Right forelimb (tissue), 1 donor: ENCODE measurements around the gene SLC2A2.

Experiments
- DNase-seq: peaks from one replicate; pipeline ENCODE4 v3.0.0-alpha.2; 2018

The SLC2A2 gene

GRCh38 chr3:171026597-171027293, at the start of gene SLC2A2:
Gene SLC2A2 (minus strand): TSS chr3:171026720. CDS start chr3:171026670, 50 bp downstream.
- DNase-seq: no peak

DNA sequence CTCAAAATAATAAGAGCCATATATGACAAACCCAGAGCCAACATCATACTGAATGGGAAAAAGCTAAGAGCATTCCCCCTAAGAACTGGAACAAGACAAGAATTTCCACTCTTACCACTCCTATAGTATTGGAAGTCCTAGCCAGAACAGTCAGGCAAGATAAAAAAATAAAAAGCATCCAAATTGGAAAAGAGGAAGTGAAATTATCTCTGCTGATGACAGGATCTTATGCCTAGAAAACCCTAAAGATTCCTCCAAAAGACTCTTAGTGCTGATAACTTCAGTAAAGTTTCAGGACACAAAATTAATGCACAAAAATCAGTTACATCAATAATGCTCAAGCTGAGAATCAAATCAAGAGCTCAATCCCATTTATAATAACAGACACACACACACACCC, 45.9 kb upstream of the SLC2A2 start:
- no peak for DNase-seq

DNA sequence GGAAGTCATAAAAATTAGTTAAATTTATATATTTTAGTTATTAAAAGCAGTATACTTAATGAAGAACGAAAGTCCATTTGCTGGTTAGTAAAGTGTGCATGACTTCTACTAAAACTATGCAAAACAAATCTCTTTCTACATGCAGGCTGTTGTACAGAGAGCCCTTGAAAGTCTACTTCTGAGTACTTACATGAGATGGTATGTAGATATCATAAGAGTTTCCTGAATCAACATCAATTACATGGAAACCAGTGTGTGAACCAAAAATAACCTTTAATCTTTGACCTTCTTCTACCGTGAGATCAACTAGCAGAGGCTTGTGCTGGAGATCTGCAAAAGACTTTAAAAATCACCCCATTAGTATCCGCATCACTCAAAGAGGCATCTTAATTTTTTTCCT, 42.1 kb upstream of the SLC2A2 start:
- DNase-seq: no peak

- DNase-seq: no peak
Observed at GRCh38 chr3:171066206-171066605, 39.7 kb upstream of the SLC2A2 start.

- no peak for DNase-seq
Observed at GRCh38 chr3:171065732-171066131, 39.2 kb upstream of the SLC2A2 start.

- DNase-seq: no peak
Observed at GRCh38 chr3:171064461-171064860, 37.9 kb upstream of the SLC2A2 start.

DNA sequence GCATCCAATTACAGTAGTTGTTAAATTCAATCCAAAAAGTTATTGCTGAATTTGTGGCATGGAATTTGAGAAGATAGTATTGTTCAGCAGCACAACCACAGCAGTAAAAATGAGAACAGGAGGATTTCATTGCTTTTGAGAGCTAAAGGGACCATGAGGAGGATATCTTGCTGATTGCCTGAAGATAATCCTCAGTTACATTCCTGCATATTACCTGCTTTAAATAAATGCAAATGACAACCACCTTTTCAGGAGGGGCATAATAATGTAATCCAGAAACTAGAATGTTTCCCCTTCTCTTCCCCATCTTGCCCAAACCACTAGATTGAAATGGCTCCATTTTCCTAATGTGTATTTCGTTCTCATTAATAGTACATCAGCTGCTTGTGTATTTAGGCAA, 35.2 kb upstream of the SLC2A2 start:
- DNase-seq: no peak

DNA sequence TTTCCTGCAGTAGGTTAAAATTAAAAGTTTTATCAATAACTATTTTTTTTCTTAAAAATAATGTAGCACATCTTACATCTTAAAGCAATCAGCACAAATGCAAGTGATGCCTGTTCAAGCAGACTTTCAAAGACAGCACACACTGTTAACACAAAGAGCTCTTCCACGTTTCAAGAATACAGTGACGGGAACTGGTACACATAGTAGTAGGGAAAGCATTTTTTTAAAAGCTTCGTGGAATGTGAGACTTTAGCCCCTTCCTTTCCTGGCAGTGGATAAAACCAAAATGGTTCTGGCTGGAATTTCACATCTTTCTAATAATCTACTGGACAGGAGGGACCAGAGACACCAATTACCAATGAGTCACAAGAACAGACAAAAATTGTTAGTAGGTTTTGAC, 33.5 kb upstream of the SLC2A2 start:
- no peak for DNase-seq

DNA sequence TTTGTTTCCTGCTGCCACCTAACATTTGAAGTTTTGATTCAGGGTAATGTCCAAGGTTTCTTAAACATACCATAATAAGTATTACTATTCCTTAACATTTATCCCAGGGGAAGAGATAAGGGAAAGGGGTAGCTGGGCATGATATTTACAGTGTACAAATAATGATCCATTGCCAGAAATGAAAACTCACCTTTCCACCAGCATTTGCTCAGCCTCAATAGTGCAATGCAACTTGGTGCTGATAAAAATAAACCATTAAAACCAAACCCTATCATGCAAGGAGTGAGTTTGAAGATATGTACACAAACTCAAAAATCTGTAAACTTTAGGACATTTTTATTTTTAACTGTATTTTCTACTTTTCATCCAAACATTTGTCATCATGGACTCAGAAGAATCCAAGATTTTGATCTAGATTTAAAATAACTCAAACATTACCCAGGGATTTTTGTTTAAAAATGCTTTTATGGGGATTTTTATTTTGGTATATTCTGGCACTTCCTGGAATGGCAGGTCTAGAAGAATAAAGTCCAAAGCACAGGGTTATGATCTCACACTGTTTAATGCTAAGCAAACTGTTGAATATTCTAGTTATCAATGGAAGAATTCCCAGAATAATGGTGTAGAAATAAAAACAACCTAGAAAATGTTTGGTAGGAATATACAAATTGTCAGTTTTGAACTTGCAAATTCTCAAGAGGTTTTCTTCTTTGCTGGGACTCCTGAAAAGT, 32.5 kb upstream of the SLC2A2 start:
- DNase-seq: no peak

GRCh38 chr3:171058058-171058457, 31.5 kb upstream of the SLC2A2 start:
- no peak for DNase-seq

DNA sequence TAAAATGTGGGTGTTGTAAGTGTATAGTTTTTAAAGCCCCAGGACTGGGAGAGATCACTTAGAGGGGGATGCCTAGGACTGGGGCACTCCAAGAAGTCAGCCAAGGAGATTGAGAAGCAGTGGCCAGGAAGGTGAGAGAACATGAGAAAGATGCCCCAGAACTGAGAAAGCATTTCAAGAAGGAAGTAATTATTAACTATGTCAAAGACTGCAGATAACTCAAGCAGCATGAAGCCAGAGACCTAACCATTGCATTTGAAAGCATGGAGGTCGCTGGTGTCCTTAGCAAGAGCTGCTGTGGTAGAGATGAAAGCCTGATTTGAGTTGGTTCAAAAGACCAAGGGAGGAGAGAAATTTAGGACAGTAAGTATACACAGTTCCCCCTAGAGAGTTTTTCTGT, 30.6 kb upstream of the SLC2A2 start:
- DNase-seq: no peak

DNA sequence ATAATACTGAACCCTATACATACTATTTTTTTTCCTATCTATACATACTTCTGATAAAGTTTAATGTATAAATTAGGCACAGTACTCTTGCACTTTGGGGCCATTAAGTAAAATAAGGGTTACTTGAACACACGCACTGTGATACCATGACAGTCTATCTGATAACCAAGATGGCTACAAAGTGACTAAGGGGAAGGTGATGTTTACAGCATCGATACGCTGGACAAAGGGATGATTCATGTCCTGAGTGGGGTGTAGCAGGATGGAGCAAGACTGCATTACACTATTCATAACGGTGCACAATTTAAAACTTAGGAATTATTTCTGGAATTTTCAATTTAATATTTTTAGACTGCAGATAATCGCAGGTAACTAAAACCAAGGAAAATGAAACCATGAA, 30.0 kb upstream of the SLC2A2 start:
- DNase-seq: no peak

- DNase-seq: no peak
Observed at GRCh38 chr3:171055336-171056178, 29.0 kb upstream of the SLC2A2 start.

- DNase-seq: no peak
Observed at GRCh38 chr3:171054921-171055320, 28.4 kb upstream of the SLC2A2 start.

GRCh38 chr3:171054231-171054630, 27.7 kb upstream of the SLC2A2 start:
- no peak for DNase-seq

- peak; percentile 68 for DNase-seq
Observed at GRCh38 chr3:171049861-171050444, 23.4 kb upstream of the SLC2A2 start.

DNA sequence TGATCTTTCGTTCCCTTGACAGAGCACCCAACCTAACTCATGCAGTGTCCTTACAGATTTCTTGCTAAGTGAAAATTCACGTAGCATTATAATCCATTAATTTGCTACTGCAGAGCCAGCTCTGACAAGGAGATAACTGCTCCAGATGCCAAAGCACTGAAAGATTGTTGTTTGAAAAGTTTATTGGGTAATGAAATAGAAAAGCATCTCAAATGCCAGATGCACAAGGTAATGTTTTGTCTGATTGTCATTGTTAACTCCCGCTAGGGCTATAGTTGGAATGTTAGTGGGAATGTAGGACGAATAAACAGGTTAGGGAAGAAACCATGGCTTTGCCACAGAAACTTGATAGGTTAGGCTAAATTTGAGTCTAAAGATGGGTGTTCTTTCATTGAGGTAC, 20.2 kb upstream of the SLC2A2 start:
- no peak for DNase-seq

GRCh38 chr3:171044835-171045793, 18.6 kb upstream of the SLC2A2 start:
- DNase-seq: no peak

DNA sequence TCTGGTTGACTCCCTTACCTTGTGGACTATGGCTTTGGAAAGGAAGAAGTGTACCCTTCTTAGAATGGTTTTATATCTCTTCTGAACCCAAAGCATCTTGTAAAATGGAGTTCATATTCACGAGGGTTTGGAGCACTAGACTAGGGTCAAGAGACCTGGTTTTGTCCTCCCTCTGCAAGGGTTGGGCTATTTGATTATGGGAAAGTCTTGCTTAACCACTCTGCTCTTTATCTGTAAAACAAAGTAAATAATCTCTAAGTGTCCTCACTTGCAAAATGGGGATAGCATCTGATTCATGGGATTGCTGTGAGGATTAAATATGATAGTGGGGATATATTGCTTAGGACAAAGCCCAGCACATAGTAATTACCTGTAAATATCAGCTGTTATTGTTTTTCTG, 17.9 kb upstream of the SLC2A2 start:
- DNase-seq: no peak

GRCh38 chr3:171039674-171040073, 13.2 kb upstream of the SLC2A2 start:
- no peak for DNase-seq

- no peak for DNase-seq
Observed at GRCh38 chr3:171038342-171038741, 11.8 kb upstream of the SLC2A2 start.

- DNase-seq: no peak
Observed at GRCh38 chr3:171028779-171029232, 2.3 kb upstream of the SLC2A2 start.
